Uterus (tissue), 4 donors: Measurements from ENCODE around the gene OR10AG1. TPM values are rescaled to one million over a fixed set of nuclear protein-coding genes. Genes with fewer than 3 reads are reported as not detected.

Experiments used
- DNase-seq, 2 donors: peaks; one replicate each; pipeline ENCODE4 v3.0.0-alpha.2; 2019 to 2020
- H3K27ac ChIP-seq, 2 donors: fragments of 200-600 bp; sonication (generic); 1 replicate in 1 of 2; 2 replicates in 1 of 2; pipeline ENCODE4 v1.5.1; 2016 to 2018
- H3K27me3 ChIP-seq, 2 donors: fragments of 200-600 bp; sonication (generic); one replicate each; pipeline ENCODE4 v1.5.1; 2018 to 2019; ENCODE audit warnings: control low read depth in 1 of 2
- H3K36me3 ChIP-seq, 2 donors: fragments of 200-600 bp; sonication (generic); one replicate each; pipeline ENCODE4 v1.5.1; 2019; ENCODE audit warnings: control low read depth in 1 of 2
- H3K4me1 ChIP-seq, 2 donors: fragments of 200-600 bp; sonication (generic); one replicate each; pipeline ENCODE4 v1.5.1; 2018 to 2019; ENCODE audit warnings: control low read depth in 1 of 2
- H3K4me3 ChIP-seq, 2 donors: fragments of 200-600 bp; sonication (generic); 1 replicate in 1 of 2; 2 replicates in 1 of 2; pipeline ENCODE4 v1.5.1; 2018 to 2019; ENCODE audit warnings: mild to moderate bottlenecking in 1 of 2
- H3K9me3 ChIP-seq, 2 donors: fragments of 200-600 bp; sonication (generic); one replicate each; pipeline ENCODE4 v1.5.1; 2019; ENCODE audit warnings: control low read depth in 1 of 2
- POLR2A ChIP-seq, 2 donors: fragments of 450-650 bp; IDR thresholded peaks; one replicate each; pipeline ENCODE4 v1.6.1; 2016; ENCODE audit warnings: antibody characterized with exemption in 2 of 2, mild to moderate bottlenecking in 1 of 2, moderate library complexity in 1 of 2
- intact Hi-C: fragments of 100-400 bp; cut with DNase I; formaldehyde crosslinking; loops from one replicate; pipeline ENCODE4 v1.15.1; 2023; ENCODE audit warnings: low total_unique reads
- total RNA-seq, 4 donors: library from RNA; depleted of rRNA in 3 of 4; stranded (reverse); fragments of >200 nt in 3 of 4; gene quantifications; one replicate each; pipeline versions ENCODE4 v1.1.0 to v1.2.4, GENCODE V29; 2014 to 2023
- TF ChIP-seq, protein P1 (sequence below), 4 experiments: fragments of 200-600 bp in 2 of 4; fragments of 450-650 bp in 2 of 4; sonication (generic) in 2 of 4; IDR thresholded peaks; one replicate each; pipeline ENCODE4 v1.5.1; 2016 to 2019; ENCODE audit warnings: antibody characterized with exemption in 4 of 4, mild to moderate bottlenecking in 2 of 4, moderate library complexity in 1 of 4
- donor health status: DM: yes; HTN: yes; CAD: no.

The OR10AG1 gene
- total RNA-seq, 4 donors from 2014 or later = not detected

DNA sequence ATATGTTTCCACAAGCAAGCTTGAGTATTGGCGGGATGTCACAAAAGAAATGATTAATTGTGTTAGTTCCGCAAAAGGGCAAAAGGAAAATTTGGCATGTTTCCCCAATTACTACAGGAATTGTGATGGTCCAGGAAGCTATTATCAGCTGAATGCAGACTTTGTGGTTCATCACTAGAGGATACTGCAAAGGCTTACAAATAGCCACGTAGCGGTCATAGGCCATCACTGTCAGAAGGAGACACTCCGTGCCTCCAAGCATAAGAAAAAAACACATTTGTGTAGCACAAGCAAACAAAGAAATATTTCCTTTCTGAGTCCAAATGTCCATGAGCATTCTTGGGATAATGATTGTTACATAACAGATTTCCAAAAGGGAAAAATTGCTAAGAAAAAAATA is 1.8 kb downstream of the OR10AG1 start:
- Histone ChIP-seq H3K27ac (no peak overlapping the region), H3K27me3 (no peaks in the 10 kb centered on the region), H3K4me3 (no peak overlapping the region), H3K4me1 (no peaks in the 10 kb centered on the region), H3K36me3 (no peaks in the 10 kb centered on the region), H3K9me3 (no peaks in the 10 kb centered on the region)
- intact Hi-C loops = no loop called here
- no peak for DNase-seq
- TF ChIP-seq POLR2A (IDR thresholded peaks at IDR 0.05) = no peak
- TF ChIP-seq, protein P1, sequence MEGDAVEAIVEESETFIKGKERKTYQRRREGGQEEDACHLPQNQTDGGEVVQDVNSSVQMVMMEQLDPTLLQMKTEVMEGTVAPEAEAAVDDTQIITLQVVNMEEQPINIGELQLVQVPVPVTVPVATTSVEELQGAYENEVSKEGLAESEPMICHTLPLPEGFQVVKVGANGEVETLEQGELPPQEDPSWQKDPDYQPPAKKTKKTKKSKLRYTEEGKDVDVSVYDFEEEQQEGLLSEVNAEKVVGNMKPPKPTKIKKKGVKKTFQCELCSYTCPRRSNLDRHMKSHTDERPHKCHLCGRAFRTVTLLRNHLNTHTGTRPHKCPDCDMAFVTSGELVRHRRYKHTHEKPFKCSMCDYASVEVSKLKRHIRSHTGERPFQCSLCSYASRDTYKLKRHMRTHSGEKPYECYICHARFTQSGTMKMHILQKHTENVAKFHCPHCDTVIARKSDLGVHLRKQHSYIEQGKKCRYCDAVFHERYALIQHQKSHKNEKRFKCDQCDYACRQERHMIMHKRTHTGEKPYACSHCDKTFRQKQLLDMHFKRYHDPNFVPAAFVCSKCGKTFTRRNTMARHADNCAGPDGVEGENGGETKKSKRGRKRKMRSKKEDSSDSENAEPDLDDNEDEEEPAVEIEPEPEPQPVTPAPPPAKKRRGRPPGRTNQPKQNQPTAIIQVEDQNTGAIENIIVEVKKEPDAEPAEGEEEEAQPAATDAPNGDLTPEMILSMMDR (IDR thresholded peaks at IDR 0.05) = no peak

DNA sequence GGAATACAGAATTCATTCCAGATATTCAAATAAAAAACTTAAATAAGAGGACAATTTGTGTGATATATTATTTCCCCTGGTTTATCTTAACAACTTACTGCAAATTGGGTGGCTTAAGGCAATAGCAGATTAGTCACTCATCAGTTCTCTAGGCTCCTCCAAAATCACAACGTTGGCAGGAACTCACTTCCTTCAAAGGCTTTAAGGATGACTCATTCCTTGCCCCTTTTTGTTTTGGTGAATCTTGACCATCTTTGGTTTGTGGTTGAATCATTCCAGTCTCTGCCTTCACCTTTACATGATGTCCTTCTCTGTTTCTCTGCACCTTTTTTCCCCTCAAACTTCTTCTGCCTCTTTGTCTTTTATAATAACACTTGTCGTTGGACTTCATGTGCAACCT is 3.4 kb downstream of the OR10AG1 start:
- Histone ChIP-seq H3K36me3 (no peaks in the 10 kb centered on the region), H3K4me3 (no peak overlapping the region), H3K4me1 (no peaks in the 10 kb centered on the region), H3K27ac (no peak overlapping the region), H3K27me3 (no peaks in the 10 kb centered on the region), H3K9me3 (no peaks in the 10 kb centered on the region)
- intact Hi-C loops = no loop called here
- TF ChIP-seq POLR2A (IDR thresholded peaks at IDR 0.05) = no peak
- TF ChIP-seq, protein P1 (IDR thresholded peaks at IDR 0.05) = no peak
- DNase-seq = no peak

DNA sequence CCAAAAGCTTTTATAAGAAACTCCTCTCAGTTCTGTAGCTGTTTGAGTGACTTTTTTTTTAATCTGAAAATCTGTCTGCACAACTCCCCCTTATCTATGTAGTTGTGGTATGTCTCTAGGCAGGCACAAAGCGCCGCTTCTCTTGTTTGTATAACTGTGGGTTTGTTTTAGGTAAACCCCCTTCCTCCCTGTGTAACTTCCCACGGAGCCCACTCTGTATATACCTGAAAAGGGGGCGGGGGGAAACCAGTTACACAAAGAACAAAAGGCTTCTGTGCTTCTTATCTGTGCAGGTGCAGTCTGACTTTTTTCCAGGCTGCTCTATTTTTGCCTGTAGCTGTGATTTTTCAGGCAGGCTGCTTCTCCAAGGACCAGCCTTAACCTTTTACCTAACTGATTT is 13.2 kb downstream of the OR10AG1 start:
- TF ChIP-seq POLR2A (IDR thresholded peaks at IDR 0.05) = no peak
- TF ChIP-seq, protein P1 (IDR thresholded peaks at IDR 0.05) = no peak
- Histone ChIP-seq H3K27me3 (no peaks in the 10 kb centered on the region), H3K27ac (no peak overlapping the region), H3K4me1 (no peaks in the 10 kb centered on the region), H3K9me3 (no peaks in the 10 kb centered on the region), H3K36me3 (no peaks in the 10 kb centered on the region), H3K4me3 (no peak overlapping the region)
- no peak for DNase-seq
- intact Hi-C loops = no loop called here

DNA sequence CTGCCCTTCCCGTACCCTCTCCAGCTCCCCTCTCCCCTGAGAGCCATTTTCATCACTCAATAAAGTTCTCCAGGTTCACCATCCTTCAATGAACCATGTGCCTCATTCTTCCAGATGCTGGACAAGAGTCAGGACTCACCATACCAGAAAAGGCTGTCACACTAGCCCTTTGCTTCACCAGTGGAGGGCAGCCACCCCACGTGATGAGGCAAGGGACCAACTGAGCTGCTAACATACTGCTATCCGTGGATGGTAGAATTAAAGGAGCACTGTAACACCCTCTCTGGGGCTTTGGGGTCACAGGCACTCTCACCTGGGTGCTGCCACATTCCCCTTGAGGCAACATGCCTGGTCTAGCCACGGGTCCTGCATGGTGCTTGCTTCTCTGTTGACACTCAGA is 20.4 kb downstream of the OR10AG1 start:
- Histone ChIP-seq H3K27ac (no peak overlapping the region), H3K4me1 (no peaks in the 10 kb centered on the region), H3K4me3 (no peak overlapping the region), H3K9me3 (no peaks in the 10 kb centered on the region), H3K36me3 (no peaks in the 10 kb centered on the region), H3K27me3 (no peaks in the 10 kb centered on the region)
- intact Hi-C loops = no loop called here
- TF ChIP-seq POLR2A (IDR thresholded peaks at IDR 0.05) = no peak
- TF ChIP-seq, protein P1 (IDR thresholded peaks at IDR 0.05) = no peak
- no peak for DNase-seq

DNA sequence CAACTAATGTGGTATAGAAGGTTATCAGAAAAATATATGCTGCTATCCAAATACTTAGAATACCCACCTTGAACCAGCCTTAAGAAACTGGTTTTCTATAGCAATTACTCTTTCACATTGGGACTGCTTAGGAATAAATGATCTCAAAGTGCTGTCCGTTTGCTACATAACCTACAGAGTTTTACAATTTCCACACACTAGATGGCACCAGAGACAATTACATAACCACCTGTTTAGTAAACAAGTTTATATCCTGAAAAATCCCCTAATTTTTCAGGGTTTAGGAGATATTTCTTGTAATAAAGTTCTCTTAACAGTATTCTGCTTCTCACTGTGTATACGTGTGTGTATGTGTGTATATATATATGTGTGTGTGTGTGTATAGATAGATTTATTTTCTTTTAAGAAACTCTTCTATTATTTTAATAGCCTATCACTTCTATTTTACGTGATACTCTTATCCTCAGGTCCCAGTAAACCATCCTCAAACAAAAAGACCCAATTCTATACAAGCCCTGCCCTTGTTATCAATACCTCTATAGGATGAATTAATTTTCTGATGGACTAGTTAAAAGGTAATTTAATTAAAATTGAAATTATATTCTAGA is 26.9 kb downstream of the OR10AG1 start:
- TF ChIP-seq POLR2A (IDR thresholded peaks at IDR 0.05) = no peak
- TF ChIP-seq, protein P1 (IDR thresholded peaks at IDR 0.05) = peak in 1 of 4 experiments; percentile 11
- Histone ChIP-seq H3K27me3 (no peaks in the 10 kb centered on the region), H3K36me3 (no peaks in the 10 kb centered on the region), H3K4me1 (no peaks in the 10 kb centered on the region), H3K9me3 (no peaks in the 10 kb centered on the region), H3K27ac (no peak overlapping the region), H3K4me3 (no peak overlapping the region)
- DNase-seq = no peak
- intact Hi-C loops = no loop called here
